NCI-H748 treated with DMSO at 0.1 percent for 48 hours (cell line): ENCODE data around the gene RASEF.

Experiments
- DNase-seq: peaks from one replicate; lab custom pipeline; 2025; lab: John Stamatoyannopoulos, UW

Gene RASEF

GRCh38 chr9:83012922-83013838 is 49.8 kb downstream of the RASEF start:
- DNase-seq = no peak

GRCh38 chr9:83012168-83012921 is 50.6 kb downstream of the RASEF start:
- no peak for DNase-seq

GRCh38 chr9:83011611-83012010 is 51.3 kb downstream of the RASEF start:
- no peak for DNase-seq

- no peak for DNase-seq
Observed at GRCh38 chr9:83007521-83008300, 55.2 kb downstream of the RASEF start.

- DNase-seq = no peak
Observed at GRCh38 chr9:83006378-83006777, 56.6 kb downstream of the RASEF start.

- DNase-seq = no peak
Observed at GRCh38 chr9:83005963-83006362, 57.0 kb downstream of the RASEF start.

- no peak for DNase-seq
Observed at GRCh38 chr9:83005361-83005760, 57.6 kb downstream of the RASEF start.

- DNase-seq = no peak
Observed at GRCh38 chr9:83002329-83002728, 60.6 kb downstream of the RASEF start.

- no peak for DNase-seq
Observed at GRCh38 chr9:83000765-83001164, 62.2 kb downstream of the RASEF start.

GRCh38 chr9:82998409-82998808 is 64.5 kb downstream of the RASEF start:
- no peak for DNase-seq

- DNase-seq = no peak
Observed at GRCh38 chr9:82997476-82998140, 65.3 kb downstream of the RASEF start.

- no peak for DNase-seq
Observed at GRCh38 chr9:82996941-82997340, 66.0 kb downstream of the RASEF start.

- no peak for DNase-seq
Observed at GRCh38 chr9:82993856-82994605, 68.9 kb downstream of the RASEF start.

GRCh38 chr9:82991671-82992070 is 71.3 kb downstream of the RASEF start:
- DNase-seq = peak; percentile 45

- no peak for DNase-seq
Observed at GRCh38 chr9:82989929-82990328, 73.0 kb downstream of the RASEF start.

- no peak for DNase-seq
Observed at GRCh38 chr9:82988488-82988887, 74.5 kb downstream of the RASEF start.

- no peak for DNase-seq
Observed at GRCh38 chr9:82987370-82988189, 75.4 kb downstream of the RASEF start.

- DNase-seq = no peak
Observed at GRCh38 chr9:82981552-82981951, 81.4 kb downstream of the RASEF start.

GRCh38 chr9:82975176-82975575 is 87.8 kb downstream of the RASEF start:
- no peak for DNase-seq

GRCh38 chr9:82972446-82972845 is 90.5 kb downstream of the RASEF start:
- DNase-seq = no peak
